CD4-positive, alpha-beta T cell treated with Interleukin-4 for 4 hours (primary cell): Measurements from ENCODE around the gene CA7.
A peak's percentile ranks its signal among the peaks of the same experiment; 100 is the strongest.

Experiments used
- DNase-seq: peaks from one replicate; pipeline ENCODE4 v3.0.0-alpha.2; 2020

Gene CA7

DNA sequence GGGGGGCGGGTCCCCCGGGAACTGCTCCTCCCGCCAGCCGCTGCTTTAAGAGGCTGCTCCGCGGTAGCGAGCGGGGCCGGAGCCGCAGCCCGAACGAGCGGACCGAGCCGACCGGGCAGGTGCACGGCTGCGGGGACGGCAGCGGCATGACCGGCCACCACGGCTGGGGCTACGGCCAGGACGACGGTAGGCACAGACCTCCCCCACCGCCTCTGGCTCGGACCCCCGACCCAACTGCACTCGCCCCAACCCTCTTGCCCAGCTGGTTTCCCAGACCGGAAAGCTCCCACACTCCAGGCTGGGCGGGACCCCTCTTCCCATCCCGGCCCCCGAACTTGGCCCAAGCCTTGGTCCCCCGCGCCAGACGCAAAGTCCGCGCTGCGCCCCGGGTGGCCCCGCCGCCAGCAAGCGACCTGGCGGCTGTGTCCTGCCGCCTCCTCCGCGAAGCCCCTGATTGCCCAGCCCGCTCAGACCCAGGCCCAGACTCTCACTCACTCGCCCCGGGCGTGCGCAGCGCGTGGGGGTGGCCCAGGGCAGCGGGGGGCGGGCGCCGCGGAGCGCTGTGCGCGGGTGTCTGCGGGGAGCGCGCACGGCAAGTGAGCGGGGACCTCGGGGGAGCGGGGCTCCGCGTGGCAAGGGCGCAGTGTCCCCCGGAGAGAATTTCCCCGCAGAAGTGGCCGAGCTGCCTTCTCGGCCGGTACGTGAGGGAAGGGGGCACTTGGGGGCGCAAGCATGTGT lies at the start of gene CA7:
Gene CA7 (plus strand): TSS at position 73 of the 738 bp plus-strand sequence. CDS start 74 bp downstream, at position 147.
- no peak for DNase-seq

GRCh38 chr16:66798161-66798560 lies 46.1 kb upstream of the CA7 start:
- no peak for DNase-seq

- no peak for DNase-seq
Observed at GRCh38 chr16:66800856-66801255, 43.4 kb upstream of the CA7 start.

DNA sequence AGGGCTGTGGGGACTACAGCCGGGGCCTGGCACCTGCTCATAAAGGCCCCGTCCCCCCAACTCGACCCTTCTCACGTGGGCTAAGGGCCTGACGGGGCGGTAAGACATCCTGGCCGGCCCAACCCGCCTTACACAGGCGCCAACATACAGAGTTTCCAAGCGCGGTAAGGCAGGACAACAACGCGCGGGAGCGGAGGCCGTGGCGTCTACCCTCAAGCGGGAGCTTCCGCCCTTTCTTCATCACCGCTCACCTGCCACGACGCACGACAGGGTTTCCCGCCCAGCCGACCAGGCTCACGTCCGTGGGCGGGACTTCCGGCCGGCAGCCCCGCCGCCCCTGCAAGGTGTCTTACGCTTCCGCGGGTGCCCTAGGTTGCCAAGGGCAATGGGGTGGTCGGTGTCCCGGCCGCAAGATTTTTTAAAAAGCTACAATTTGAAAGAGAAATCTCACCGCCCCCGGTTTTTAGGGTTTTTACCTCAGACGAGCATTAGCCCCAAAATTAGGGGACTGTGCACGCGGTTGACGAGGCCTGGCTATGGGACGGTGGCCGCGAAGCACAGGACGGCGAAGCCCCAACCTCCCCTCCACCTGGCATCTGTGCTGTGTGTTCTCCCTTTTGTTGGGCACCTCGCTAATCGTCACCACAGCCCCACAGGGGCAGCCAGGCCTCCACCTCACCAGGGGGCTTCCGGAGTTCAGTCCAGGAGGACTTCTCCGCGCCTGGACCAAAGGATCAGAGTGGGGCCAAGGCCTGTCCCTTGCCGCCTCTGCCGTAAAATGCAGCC lies 42.7 kb upstream of the CA7 start, which contains the start of gene TERB1:
Gene TERB1 (minus strand): TSS at position 265 of the 786 bp plus-strand sequence. CDS start 4,786 bp downstream, outside the sequence.
- no peak for DNase-seq

- no peak for DNase-seq
Observed at GRCh38 chr16:66802159-66802558, 42.1 kb upstream of the CA7 start.

DNA sequence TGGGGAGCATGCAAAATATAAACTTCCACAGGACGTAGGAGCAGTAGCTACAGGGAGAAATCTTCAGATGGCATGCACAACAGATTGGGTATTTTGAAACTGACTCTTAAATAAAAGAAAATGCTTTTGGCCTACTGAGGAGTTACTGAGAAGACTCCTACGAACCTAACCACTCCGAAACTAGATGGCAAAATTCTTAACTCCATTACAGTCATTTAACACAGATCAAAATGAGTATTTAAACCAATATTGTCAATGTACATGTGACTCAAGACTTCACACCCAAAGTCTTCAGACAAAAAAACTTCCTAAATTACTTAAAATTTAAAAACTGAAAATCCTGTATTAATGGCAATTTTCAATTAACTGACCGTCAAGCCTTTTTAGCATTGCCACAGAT lies 34.4 kb upstream of the CA7 start:
- no peak for DNase-seq

DNA sequence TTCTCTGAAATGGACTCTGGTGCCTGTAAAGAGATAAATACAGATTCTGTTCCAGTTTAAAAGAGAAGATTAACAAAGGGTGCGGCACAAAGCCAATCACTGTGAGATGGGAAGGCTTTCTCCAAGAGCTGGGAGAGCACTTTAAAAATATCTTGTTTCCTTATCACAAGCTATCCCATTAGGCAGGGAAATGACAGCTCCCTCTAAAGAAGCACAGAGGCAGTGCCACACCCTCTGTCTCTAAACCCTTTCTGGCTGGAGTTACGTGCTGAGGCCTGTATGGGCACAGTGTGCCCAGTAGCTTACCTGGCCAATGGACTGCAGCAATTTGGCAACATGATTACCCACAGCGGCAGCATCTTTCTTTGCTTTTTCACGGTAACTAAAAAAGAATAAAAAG lies 33.8 kb upstream of the CA7 start:
- DNase-seq = no peak

DNA sequence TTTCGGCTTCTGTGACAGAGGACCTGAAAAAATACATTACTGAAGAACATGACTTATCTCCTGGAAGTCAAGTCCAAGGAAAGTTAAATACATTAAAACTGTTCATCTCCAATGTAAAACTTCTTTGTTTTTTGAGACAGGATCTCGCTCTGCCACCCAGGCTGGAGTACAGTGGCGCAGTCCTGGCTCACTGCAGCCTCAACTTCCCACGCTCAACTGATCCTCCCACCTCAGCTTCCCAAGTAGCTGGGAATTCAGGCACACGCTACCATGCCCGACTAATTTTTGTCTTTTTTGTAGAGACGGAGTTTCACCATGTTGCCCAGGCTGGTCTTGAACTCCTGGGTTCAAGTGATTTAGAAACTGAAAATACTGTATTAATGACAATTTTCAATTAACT lies 33.2 kb upstream of the CA7 start:
- no peak for DNase-seq

DNA sequence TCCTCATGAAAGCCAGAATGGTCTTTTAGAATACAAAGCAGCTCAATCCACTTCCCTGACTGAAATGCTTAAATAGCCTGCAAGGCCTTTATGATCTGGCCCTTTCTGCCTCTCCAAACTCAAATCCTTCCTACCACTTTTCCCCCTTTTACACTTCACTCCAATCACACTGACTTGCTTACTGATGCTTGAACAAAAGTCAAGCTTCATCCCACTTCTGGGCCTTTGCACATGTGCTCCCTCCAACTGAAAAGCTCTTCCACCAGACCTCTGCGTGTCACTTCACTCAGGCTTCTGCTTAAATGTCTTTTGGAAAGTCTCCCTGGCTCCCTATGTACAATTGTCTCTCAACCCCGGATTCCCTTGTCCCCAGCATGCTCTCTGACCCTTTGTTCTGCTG lies 29.5 kb upstream of the CA7 start:
- DNase-seq = no peak

GRCh38 chr16:66824006-66824405 lies 20.2 kb upstream of the CA7 start:
- no peak for DNase-seq

GRCh38 chr16:66830422-66831404 lies 13.5 kb upstream of the CA7 start, which contains the start of gene NAE1:
Gene NAE1 (minus strand): TSS chr16:66830976. CDS start chr16:66830899, 77 bp downstream.
- DNase-seq = peak; percentile 80

DNA sequence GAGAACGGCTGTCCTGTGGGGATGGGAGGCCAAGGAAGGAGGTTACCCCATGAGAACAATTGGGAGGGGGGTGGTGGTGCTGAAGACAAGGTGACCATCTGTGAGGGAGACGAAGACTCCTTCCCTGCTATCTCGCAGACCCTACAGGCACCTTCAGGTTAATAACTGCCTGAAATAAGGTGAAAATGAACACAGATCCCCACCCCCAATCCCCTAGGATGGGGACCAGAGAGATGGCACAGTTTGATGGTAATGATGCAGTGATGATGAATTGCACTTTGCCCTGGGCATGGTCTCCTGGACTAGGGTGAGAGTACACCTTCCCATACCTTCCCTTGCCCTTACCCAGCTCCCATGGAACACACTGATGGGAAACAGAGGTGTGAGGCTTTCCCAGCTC lies 12.0 kb upstream of the CA7 start:
- no peak for DNase-seq

- DNase-seq = no peak
Observed at GRCh38 chr16:66832661-66833305, 11.4 kb upstream of the CA7 start.

GRCh38 chr16:66834746-66835145 lies 9.5 kb upstream of the CA7 start:
- DNase-seq = no peak

DNA sequence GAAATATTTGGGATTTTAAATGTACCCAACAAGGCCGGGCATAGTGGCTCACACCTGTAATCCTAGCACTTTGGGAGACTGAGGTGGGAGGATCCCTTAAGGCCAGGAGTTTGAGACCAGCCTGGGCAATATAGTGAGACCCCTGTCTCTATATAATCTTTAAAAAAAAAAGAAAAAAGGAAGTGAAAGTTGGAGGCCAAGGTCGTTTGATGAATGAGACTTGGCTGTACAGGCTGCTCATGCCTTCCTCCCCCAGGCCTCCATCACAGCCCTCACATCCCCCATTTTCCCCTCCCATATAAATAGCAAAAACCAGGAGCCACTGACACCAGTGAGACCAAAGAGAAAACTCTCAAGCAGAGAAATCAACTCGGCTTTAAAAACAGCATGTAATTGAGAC lies 3.3 kb upstream of the CA7 start:
- DNase-seq = no peak

- no peak for DNase-seq
Observed at GRCh38 chr16:66841366-66841765, 2.8 kb upstream of the CA7 start.

DNA sequence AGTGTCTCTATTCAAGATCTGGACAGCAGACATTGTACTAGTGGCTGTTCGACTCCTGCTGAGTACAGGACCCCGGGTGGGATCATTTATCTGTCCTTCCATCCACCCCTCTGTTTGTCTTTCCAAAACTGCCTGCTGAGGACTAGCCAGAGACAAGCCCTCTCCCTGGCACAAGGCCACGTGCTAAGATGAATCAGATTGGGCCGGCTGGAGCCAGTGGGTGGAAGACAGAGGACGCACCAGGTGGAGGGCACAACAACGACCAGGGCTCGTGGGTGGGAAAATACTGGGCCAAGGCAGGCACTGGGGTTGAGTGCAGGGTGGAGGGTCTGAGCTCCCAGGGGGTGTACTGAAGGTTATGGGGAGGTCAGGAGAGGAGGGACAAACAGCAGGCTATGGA lies 1.4 kb upstream of the CA7 start:
- DNase-seq = no peak

- no peak for DNase-seq
Observed at GRCh38 chr16:66843191-66843590, 1.0 kb upstream of the CA7 start.

DNA sequence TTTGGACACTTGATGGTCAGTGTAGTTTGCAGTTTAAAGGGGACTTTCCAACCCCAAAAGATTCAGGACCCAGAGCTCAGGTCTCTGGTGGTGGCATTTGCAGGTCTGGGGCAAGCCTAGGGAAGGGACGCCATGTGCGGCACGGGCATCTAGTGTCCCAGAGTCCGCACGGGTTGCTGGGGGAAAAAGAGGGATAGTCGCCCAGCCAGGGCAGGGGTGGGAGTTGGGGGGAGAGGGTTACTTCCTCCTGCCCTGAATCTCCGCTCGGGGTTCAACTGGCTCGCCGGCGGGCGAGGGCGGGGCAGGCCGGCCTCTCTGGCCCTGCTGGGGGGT lies 239 bp upstream of the CA7 start:
- DNase-seq = no peak

DNA sequence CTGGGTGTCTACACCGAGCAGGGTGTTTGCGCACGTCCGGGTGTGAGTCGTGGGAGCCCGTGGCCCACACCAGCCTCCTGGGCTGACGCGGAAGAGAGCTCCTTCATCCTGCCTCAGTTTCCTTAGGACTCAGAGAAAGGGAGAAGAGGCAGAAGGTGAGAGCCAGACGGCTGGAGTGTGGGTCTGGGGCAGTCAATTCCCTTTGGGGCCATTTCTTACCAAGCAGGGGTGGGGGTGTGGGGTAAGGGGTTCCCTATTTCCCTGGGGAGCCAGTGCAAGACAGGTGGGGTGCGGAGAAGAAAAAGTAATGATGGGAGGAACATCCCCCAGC lies 831 bp downstream of the CA7 start:
- DNase-seq = no peak

DNA sequence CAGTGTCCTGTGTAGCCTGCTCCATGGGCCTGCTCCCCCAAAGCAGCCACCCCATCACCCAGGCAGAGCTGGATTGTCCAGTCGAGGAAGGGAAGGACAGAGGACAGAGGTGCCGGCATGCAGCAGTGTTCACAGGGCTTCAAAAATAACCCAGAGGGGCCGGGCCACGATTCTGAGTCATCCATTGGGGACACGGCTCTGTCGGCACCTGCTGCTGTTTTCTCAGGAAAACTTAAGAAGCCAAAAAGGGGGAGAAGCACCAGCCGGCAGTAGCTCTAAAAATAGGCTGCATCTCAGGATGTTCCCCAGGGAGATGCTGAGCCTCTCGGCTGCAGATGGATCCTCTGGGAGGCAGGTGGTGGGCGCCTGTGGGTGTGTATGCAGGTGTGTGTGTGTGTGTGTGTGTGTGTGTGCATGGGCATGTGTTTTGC lies 1.6 kb downstream of the CA7 start:
- DNase-seq = no peak

- no peak for DNase-seq
Observed at GRCh38 chr16:66846266-66846665, 2.1 kb downstream of the CA7 start.

DNA sequence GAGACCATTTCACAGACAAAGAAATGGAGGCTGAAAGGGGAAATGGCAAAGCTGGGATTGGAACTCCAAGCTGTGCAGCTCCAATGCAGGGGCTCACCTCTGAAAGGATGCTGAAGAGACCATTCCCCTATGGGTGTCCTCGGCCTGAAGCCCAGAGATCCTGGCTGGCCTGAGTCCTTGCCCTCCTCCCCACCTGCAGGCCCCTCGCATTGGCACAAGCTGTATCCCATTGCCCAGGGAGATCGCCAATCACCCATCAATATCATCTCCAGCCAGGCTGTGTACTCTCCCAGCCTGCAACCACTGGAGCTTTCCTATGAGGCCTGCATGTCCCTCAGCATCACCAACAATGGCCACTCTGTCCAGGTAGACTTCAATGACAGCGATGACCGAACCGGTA lies 2.6 kb downstream of the CA7 start:
- no peak for DNase-seq
